Uterus (tissue), 2 donors: ENCODE results near the gene CUZD1.
"Not testable (repeated sequence)": the region's sequence is repeated elsewhere in the genome, so short reads cannot be mapped to it uniquely, and the experiment has no call there.

Experiments used
- CTCF ChIP-seq, 4 experiments: fragments of 200-600 bp in 2 of 4; fragments of 450-650 bp in 2 of 4; sonication (generic) in 2 of 4; IDR thresholded peaks; one replicate each; pipeline ENCODE4 v1.5.1; 2016 to 2019; ENCODE audit warnings: antibody characterized with exemption in 4 of 4, mild to moderate bottlenecking in 2 of 4, moderate library complexity in 1 of 4
- POLR2A ChIP-seq, 2 donors: fragments of 450-650 bp; IDR thresholded peaks; one replicate each; pipeline ENCODE4 v1.6.1; 2016; ENCODE audit warnings: antibody characterized with exemption in 2 of 2, mild to moderate bottlenecking in 1 of 2, moderate library complexity in 1 of 2

GRCh38 chr10:122866757-122867482 lies 21.3 kb upstream of the CUZD1 start:
- not testable (repeated sequence) for TF ChIP-seq POLR2A, CTCF (IDR thresholded peaks at IDR 0.05)
